H1 (cell line): Measurements from ENCODE around the gene YTHDC2. TPM values are rescaled to one million over a fixed set of nuclear protein-coding genes. Genes with fewer than 3 reads are reported as not detected.

Source experiments
- CTCF ChIA-PET: fragments of 300-600 bp; sonication (Branson Sonifier 250); formaldehyde crosslinking; loops from one replicate; lab custom pipeline; 2021; ENCODE audit not compliant: partially characterized antibody; lab: Charles Lee
- POLR2A ChIA-PET: fragments of 300-600 bp; sonication (Branson Sonifier 250); formaldehyde crosslinking; loops from one replicate; lab custom pipeline; 2021; ENCODE audit warnings: inconsistent platforms; ENCODE audit not compliant: partially characterized antibody; lab: Charles Lee
- DNase-seq, 2 experiments: peaks; one replicate each; pipeline versions ENCODE4 v3.0.0 to v3.0.0-alpha.2; 2010 to 2022; ENCODE audit warnings: low spot score in 2 of 2, low read depth in 1 of 2, mixed read lengths in 1 of 2
- FAIRE-seq: peaks from 2 replicates; lab custom pipeline; 2011; peaks lifted over from hg19 to GRCh38; lab: Jason Lieb, UNC
- H2AFZ ChIP-seq: 2 replicates; pipeline ENCODE4 v1.8.1; 2012; ENCODE audit warnings: low read length, inconsistent platforms
- H2AK5ac ChIP-seq: 2 replicates; pipeline ENCODE4 v1.6.1; 2013; ENCODE audit warnings: low read depth, low read length
- H2BK120ac ChIP-seq: replicated peaks from 2 replicates; pipeline ENCODE3; 2013; ENCODE audit warnings: low read depth, low read length, inconsistent platforms
- H2BK12ac ChIP-seq: 2 replicates; pipeline ENCODE4 v1.6.1; 2013; ENCODE audit warnings: low read depth, low read length
- H2BK15ac ChIP-seq: 2 replicates; pipeline ENCODE4 v1.6.1; 2013; ENCODE audit warnings: low read length
- H2BK20ac ChIP-seq: 2 replicates; pipeline ENCODE4 v1.6.1; 2013; ENCODE audit warnings: low read length
- H2BK5ac ChIP-seq: 2 replicates; pipeline ENCODE4 v1.6.1; 2013; ENCODE audit warnings: low read depth, low read length
- H3K14ac ChIP-seq: 2 replicates; pipeline ENCODE4 v1.6.1; 2013; ENCODE audit warnings: inconsistent platforms; ENCODE audit not compliant: insufficient read length
- H3K18ac ChIP-seq: 2 replicates; pipeline ENCODE4 v1.6.1; 2013; ENCODE audit warnings: low read length; ENCODE audit errors: extremely low read depth
- H3K23ac ChIP-seq: 2 replicates; pipeline ENCODE4 v1.6.1; 2013; ENCODE audit warnings: inconsistent platforms; ENCODE audit not compliant: insufficient read length
- H3K23me2 ChIP-seq: 2 replicates; pipeline ENCODE4 v1.6.1; 2013; ENCODE audit warnings: low read depth, low read length
- H3K27ac ChIP-seq: 2 replicates; pipeline ENCODE4 v1.6.1; 2011; ENCODE audit warnings: low read depth, low read length, inconsistent platforms
- H3K27me3 ChIP-seq, 4 experiments: replicated peaks in 1 of 4; 1 replicate in 1 of 4; 2 replicates in 3 of 4; pipeline versions ENCODE4 v1.6.1 to v1.8.1; 2011 to 2013; ENCODE audit warnings: low read length in 3 of 4, mild to moderate bottlenecking in 3 of 4, inconsistent platforms in 2 of 4, mixed read lengths in 2 of 4, moderate library complexity in 1 of 4; ENCODE audit not compliant: control insufficient read depth in 3 of 4, insufficient read depth in 3 of 4; ENCODE audit errors: extremely low read depth in 1 of 4
- H3K36me3 ChIP-seq, 4 experiments: 2 replicates each; pipeline versions ENCODE4 v1.6.1 to v1.8.1; 2011 to 2013; ENCODE audit warnings: mild to moderate bottlenecking in 4 of 4, low read length in 3 of 4, moderate library complexity in 2 of 4, control low read depth in 1 of 4, inconsistent platforms in 1 of 4; ENCODE audit not compliant: insufficient read depth in 4 of 4, control insufficient read depth in 2 of 4
- H3K4ac ChIP-seq: replicated peaks from 2 replicates; pipeline ENCODE3; 2013; ENCODE audit warnings: low read length, low read depth, mixed read lengths, inconsistent platforms; ENCODE audit not compliant: insufficient read length
- H3K4me1 ChIP-seq, 4 experiments: replicated peaks in 1 of 4; 1 replicate in 1 of 4; 2 replicates in 3 of 4; pipeline versions ENCODE4 v1.6.1 to v1.8.1; 2011 to 2013; ENCODE audit warnings: low read length in 3 of 4, inconsistent platforms in 2 of 4, mixed read lengths in 1 of 4; ENCODE audit not compliant: insufficient read depth in 4 of 4, control insufficient read depth in 3 of 4
- H3K4me2 ChIP-seq, 2 experiments: 2 replicates each; pipeline versions ENCODE4 v1.6.1 to v1.8.1; 2011 to 2013; ENCODE audit warnings: low read depth in 2 of 2, low read length in 2 of 2, control low read depth in 1 of 2, inconsistent platforms in 1 of 2, mild to moderate bottlenecking in 1 of 2; ENCODE audit not compliant: insufficient read depth in 1 of 2
- H3K4me3 ChIP-seq, 4 experiments: fragments of 200-600, 300-600 bp in 1 of 4; sonication (generic), shearing (Covaris generic), sonication (Bioruptor Twin) in 1 of 4; 2 replicates each; pipeline versions ENCODE4 v1.5.1 to v1.8.1; 2011 to 2016; ENCODE audit warnings: low read length in 4 of 4, low read depth in 3 of 4, control low read depth in 2 of 4, inconsistent platforms in 2 of 4, mild to moderate bottlenecking in 2 of 4, mixed read lengths in 1 of 4, moderate library complexity in 1 of 4; ENCODE audit not compliant: insufficient read depth in 2 of 4; ENCODE audit errors: extremely low read depth in 1 of 4
- H3K56ac ChIP-seq: replicated peaks from 2 replicates; pipeline ENCODE3; 2013; ENCODE audit warnings: low read depth, mild to moderate bottlenecking, mixed read lengths, low read length, inconsistent platforms; ENCODE audit not compliant: insufficient read length
- H3K79me1 ChIP-seq: 2 replicates; pipeline ENCODE4 v1.6.1; 2013; ENCODE audit warnings: low read depth, low read length, control low read depth
- H3K79me2 ChIP-seq, 2 experiments: 2 replicates each; pipeline versions ENCODE4 v1.6.1 to v1.8.1; 2012 to 2013; ENCODE audit warnings: low read length in 2 of 2, mild to moderate bottlenecking in 2 of 2, inconsistent platforms in 1 of 2; ENCODE audit not compliant: insufficient read depth in 2 of 2, control insufficient read depth in 1 of 2
- H3K9ac ChIP-seq, 4 experiments: replicated peaks in 1 of 4; 1 replicate in 1 of 4; 2 replicates in 3 of 4; pipeline versions ENCODE4 v1.6.1 to v1.8.1; 2011 to 2013; ENCODE audit warnings: low read depth in 3 of 4, low read length in 3 of 4, control low read depth in 2 of 4, mild to moderate bottlenecking in 2 of 4, moderate library complexity in 2 of 4, inconsistent platforms in 1 of 4; ENCODE audit errors: extremely low read depth in 1 of 4
- H3K9me3 ChIP-seq, 2 experiments: 2 replicates each; pipeline versions ENCODE4 v1.6.1 to v1.8.1; 2012 to 2013; ENCODE audit warnings: mild to moderate bottlenecking in 2 of 2, moderate library complexity in 2 of 2, control low read depth in 1 of 2, inconsistent platforms in 1 of 2, low read depth in 1 of 2, low read length in 1 of 2, mixed read lengths in 1 of 2; ENCODE audit not compliant: insufficient read depth in 2 of 2
- H4K20me1 ChIP-seq, 2 experiments: replicated peaks in 1 of 2; 2 replicates each; pipeline versions ENCODE3 to v1.8.1; 2011 to 2013; ENCODE audit warnings: inconsistent platforms in 2 of 2, low read length in 2 of 2, mild to moderate bottlenecking in 1 of 2; ENCODE audit not compliant: insufficient read depth in 2 of 2, control insufficient read depth in 1 of 2
- H4K5ac ChIP-seq: 2 replicates; pipeline ENCODE4 v1.6.1; 2013; ENCODE audit warnings: low read length, low read depth, mixed read lengths, inconsistent platforms; ENCODE audit not compliant: insufficient read length
- H4K8ac ChIP-seq: 2 replicates; pipeline ENCODE4 v1.8.0; 2013; ENCODE audit warnings: mild to moderate bottlenecking, moderate library complexity, low read length, inconsistent platforms; ENCODE audit not compliant: insufficient read depth; ENCODE audit errors: extremely low read depth
- H4K91ac ChIP-seq: replicated peaks from 2 replicates; pipeline ENCODE3; 2013; ENCODE audit warnings: low read length, mixed read lengths, inconsistent platforms; ENCODE audit not compliant: insufficient read length
- ASH2L ChIP-seq: fragments of 200-600, 300-600 bp; sonication (generic); IDR thresholded peaks from one replicate; pipeline ENCODE4 v1.7.1; 2017; ENCODE audit warnings: low read length
- CTBP2 ChIP-seq: IDR thresholded peaks from 2 replicates; pipeline ENCODE4 v1.7.0; 2011; ENCODE audit warnings: borderline replicate concordance, mild to moderate bottlenecking, moderate library complexity, mixed read lengths, low read length; ENCODE audit not compliant: insufficient read depth, insufficient read length
- RBBP5 ChIP-seq: IDR thresholded peaks from 2 replicates; pipeline ENCODE4 v1.7.1; 2012; ENCODE audit warnings: low read depth, mild to moderate bottlenecking, inconsistent platforms, low read length, moderate library complexity, borderline replicate concordance
- WGBS, 2 experiments: shearing (Covaris generic) in 1 of 2; methylation state at CpG; one replicate each; pipeline versions ENCODE4 v1.1.6 to v1.1.7; 2013 to 2015; ENCODE audit warnings: low lambda C conversion rate in 2 of 2, mixed read lengths in 2 of 2, inconsistent platforms in 1 of 2, low coverage in 1 of 2, missing lambda C conversion rate in 1 of 2; ENCODE audit not compliant: insufficient replicate concordance in 2 of 2, insufficient coverage in 1 of 2, insufficient read length in 1 of 2; ENCODE audit errors: extremely low coverage in 1 of 2, missing lambda C conversion rate in 1 of 2; 5-methylcytosine and 5-hydroxymethylcytosine counted together
- polyA plus RNA-seq, 7 experiments: library from polyadenylated mRNA; depleted of rRNA in 3 of 7; stranded (reverse) in 5 of 7; unstranded in 2 of 7; fragments of >200 nt in 5 of 7; fragments of 200-250 nt in 2 of 7; gene quantifications; 1 replicate in 5 of 7; 2 replicates in 1 of 7; 4 replicates in 1 of 7; pipeline versions ENCODE4 v1.2.1 to v1.2.3, GENCODE V29; 2011 to 2013; ENCODE audit warnings: missing spikeins in 2 of 7, mixed read lengths in 2 of 7
- total RNA-seq: library from RNA; stranded (reverse); fragmentation: NEBNext Ultra II Directional; extraction: Animal tissue kit (Norgen Biotek cat#: 25700); gene quantifications from 2 replicates; pipeline ENCODE4 v1.2.1, GENCODE V29; 2021

Gene YTHDC2
- total and polyA plus RNA-seq, 2 of the 8 experiments (the other 6 are each of a cell fraction or from before 2014, with no cell fraction given): 4.3 to 20.1 TPM

- TF ChIP-seq ASH2L (no peak), CTBP2 (no peak), RBBP5 (no peak)
- TF ChIP-seq, all 59 proteins: peak for 0
- no peak overlapping the region for H3K4me3 ChIP-seq
- H4K8ac ChIP-seq: no peak overlapping the region
- no peak overlapping the region for H4K91ac ChIP-seq
- H2AK5ac ChIP-seq: no peak overlapping the region
- H3K4me1 ChIP-seq: no peaks in the 10 kb centered on the region
- no peak overlapping the region for H3K4me2 ChIP-seq
- no peak overlapping the region for H2BK5ac ChIP-seq
- H3K18ac ChIP-seq: no peak overlapping the region
- no peaks in the 10 kb centered on the region for H4K20me1 ChIP-seq
- H3K56ac ChIP-seq: no peak overlapping the region
- H3K23ac ChIP-seq: no peak overlapping the region
- H3K36me3 ChIP-seq: no peaks in the 10 kb centered on the region
- no peak overlapping the region for H3K14ac ChIP-seq
- H3K79me1 ChIP-seq: no peaks in the 10 kb centered on the region
- POLR2A ChIA-PET: interaction anchor here (1.2 kb wide), 1 partner anchor 10 kb away, joined by 6 read pairs; the partner anchor contains the start of gene YTHDC2
- H2BK15ac ChIP-seq: no peak overlapping the region
- no peaks in the 10 kb centered on the region for H3K23me2 ChIP-seq
- 100% methylated on average over 1 of the region's 1 CpG; no CpG with 5 or more reads in 1 of the 2 experiments for WGBS, 2 experiments
- H2AFZ ChIP-seq: 0 out of 2 replicates have a peak overlapping the region, but pooled peaks have one; percentile 8
- no peak overlapping the region for H3K4ac ChIP-seq
- no peaks in the 10 kb centered on the region for H3K79me2 ChIP-seq
- H3K9ac ChIP-seq: no peak overlapping the region
- no peak for DNase-seq
- no peaks in the 10 kb centered on the region for H3K9me3 ChIP-seq
- no peak overlapping the region for H2BK20ac ChIP-seq
- H2BK12ac ChIP-seq: no peak overlapping the region
- H4K5ac ChIP-seq: no peak overlapping the region
- no peak for FAIRE-seq
- no peak overlapping the region for H2BK120ac ChIP-seq
- CTCF ChIA-PET: interaction anchor here (0.9 to 2.9 kb wide), 9 partner anchors 10 to 507 kb away, joined by 3 to 14 read pairs (median 4); partner anchors contain the start of gene YTHDC2
- H3K27ac ChIP-seq: no peak overlapping the region
- no peaks in the 10 kb centered on the region for H3K27me3 ChIP-seq
Measured at GRCh38 chr5:113503146-113503545, 10.3 kb upstream of the YTHDC2 start.
